ENCODE measurements around the gene ZNF330. TPM values are rescaled to one million over a fixed set of nuclear protein-coding genes. Genes with fewer than 3 reads are reported as not detected.
A peak's percentile ranks its signal among the peaks of the same experiment; 100 is the strongest.

ZNF330 gene
- total RNA-seq: 25.8 and 33.8 TPM in 2 replicates
- long read RNA-seq, partial matches to known transcripts: 1 of 4 reads
- long read RNA-seq, other reads (novel, unspliced or antisense): 3 of 4 reads

DNA sequence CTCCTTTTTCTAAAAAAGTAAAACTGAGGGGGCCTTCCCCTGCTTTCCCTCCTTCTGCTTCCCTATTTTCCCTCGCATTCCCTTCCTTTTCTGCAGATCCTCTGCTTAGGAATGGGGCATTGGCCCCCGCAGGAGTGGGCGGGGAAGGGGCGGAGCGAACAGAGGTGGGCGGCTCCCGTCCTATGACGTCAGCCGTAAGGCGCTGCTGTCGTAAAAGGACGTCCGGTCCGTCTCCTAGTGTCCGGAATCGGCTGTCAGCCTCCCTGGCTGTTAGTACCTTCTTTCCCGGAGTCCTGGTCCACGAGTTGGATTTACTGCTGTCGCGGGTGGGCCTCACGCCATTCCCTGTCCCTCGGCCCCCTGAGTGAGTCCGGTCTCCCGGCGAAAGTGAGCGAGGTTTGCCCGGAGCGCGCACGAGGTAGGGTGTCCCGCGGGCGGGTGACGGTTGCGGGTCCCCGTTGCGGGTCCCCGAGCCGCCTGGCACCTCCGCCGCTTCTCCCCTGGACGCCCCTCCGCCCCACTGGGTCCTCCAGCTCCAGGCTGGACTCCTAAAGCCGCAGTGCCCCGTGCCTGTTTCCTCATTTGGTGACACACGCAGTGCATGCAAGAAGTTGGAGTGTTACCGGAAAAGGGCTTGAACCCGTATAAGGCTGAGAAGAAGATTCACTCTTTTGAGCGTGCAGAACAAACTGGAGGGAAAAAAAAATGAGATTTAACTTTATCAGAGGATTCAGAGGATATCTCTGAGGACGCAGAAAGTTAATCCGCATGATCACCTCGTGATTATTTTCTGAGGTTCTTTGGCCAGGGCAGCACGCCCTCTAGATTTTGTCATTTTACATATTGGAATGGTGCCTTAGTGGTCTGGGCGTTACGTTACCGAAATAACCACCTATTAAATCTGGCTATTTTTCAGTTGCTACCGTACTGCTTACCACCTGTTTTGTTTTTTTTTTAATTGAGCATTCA, at the start of gene ZNF330:
Gene ZNF330, plus strand, starts transcription at position 205 of the 969 bp plus-strand sequence. CDS start 1,477 bp downstream, outside the sequence.
- H3K27me3 Mint-ChIP-seq (ENCODE audit: low read depth): no peaks in the 10 kb centered on the region
- H3K9me3 Mint-ChIP-seq: peaks cover 3% of the 10 kb centered on the region
- H3K4me3 Mint-ChIP-seq: peak within 1 kb of the TSS; percentile 94
- H3K27ac Mint-ChIP-seq (ENCODE audit: unreplicated experiment): peak within 1 kb of the TSS; percentile 97
- TF ChIP-seq, protein P1, sequence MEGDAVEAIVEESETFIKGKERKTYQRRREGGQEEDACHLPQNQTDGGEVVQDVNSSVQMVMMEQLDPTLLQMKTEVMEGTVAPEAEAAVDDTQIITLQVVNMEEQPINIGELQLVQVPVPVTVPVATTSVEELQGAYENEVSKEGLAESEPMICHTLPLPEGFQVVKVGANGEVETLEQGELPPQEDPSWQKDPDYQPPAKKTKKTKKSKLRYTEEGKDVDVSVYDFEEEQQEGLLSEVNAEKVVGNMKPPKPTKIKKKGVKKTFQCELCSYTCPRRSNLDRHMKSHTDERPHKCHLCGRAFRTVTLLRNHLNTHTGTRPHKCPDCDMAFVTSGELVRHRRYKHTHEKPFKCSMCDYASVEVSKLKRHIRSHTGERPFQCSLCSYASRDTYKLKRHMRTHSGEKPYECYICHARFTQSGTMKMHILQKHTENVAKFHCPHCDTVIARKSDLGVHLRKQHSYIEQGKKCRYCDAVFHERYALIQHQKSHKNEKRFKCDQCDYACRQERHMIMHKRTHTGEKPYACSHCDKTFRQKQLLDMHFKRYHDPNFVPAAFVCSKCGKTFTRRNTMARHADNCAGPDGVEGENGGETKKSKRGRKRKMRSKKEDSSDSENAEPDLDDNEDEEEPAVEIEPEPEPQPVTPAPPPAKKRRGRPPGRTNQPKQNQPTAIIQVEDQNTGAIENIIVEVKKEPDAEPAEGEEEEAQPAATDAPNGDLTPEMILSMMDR (conservative IDR thresholded peaks at IDR 0.05): no peak
- H3K36me3 Mint-ChIP-seq (ENCODE audit: low read depth): peaks cover 3% of the 10 kb centered on the region
- peak; percentile 98 for DNase-seq (ENCODE audit: low read depth, low spot score)
- H3K4me1 Mint-ChIP-seq: peaks cover 30% of the 10 kb centered on the region

DNA sequence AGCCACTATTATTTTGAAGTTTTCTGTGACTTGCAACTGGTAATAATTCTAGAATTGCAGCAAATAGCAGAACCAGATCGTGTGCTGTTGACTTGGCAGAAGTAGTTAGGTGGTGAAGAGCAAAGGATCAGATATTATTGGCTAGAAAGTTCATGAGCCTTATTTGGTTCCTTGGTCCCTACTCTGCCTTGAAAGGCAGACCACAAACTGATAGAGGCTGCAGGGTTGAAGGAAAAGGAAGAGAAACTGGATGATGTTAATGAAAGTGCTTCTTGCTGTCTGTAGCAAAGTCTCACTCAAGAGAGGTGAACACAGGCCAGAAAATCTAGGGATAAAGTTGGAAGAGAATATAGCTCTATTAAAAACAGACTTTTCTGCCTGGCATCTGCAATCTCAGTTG, 46.2 kb upstream of the ZNF330 start:
- Mint-ChIP-seq H3K27me3 (ENCODE audit: low read depth) (peaks cover 18% of the 10 kb centered on the region), H3K4me3 (no peak overlapping the region), H3K36me3 (ENCODE audit: low read depth) (no peaks in the 10 kb centered on the region), H3K4me1 (no peaks in the 10 kb centered on the region), H3K27ac (ENCODE audit: unreplicated experiment) (no peak overlapping the region), H3K9me3 (no peaks in the 10 kb centered on the region)
- no peak for DNase-seq (ENCODE audit: low read depth, low spot score)
- TF ChIP-seq, protein P1 (conservative IDR thresholded peaks at IDR 0.05): no peak

DNA sequence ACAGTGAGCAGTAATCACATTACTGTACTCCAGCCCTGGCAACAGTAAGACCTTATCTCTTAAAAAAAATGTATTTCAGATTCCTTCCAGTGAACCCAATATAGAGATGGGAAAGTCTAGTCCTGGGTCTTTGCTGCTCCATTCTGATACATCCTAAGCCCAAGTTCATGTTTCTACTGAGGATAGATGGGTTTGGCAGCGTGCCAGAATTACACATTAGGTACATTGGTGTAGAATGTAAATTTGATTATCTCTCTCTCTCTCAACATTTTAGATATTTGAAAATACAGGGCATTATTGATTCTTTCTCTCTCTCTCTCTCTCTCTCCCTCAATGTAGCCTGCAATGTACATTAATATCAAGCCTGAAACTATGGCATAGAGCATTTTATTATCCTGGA, 43.5 kb upstream of the ZNF330 start:
- DNase-seq (ENCODE audit: low read depth, low spot score): no peak
- no peaks in the 10 kb centered on the region for H3K4me1 Mint-ChIP-seq
- H3K36me3 Mint-ChIP-seq (ENCODE audit: low read depth): no peaks in the 10 kb centered on the region
- TF ChIP-seq, protein P1 (conservative IDR thresholded peaks at IDR 0.05): no peak
- H3K4me3 Mint-ChIP-seq: no peak overlapping the region
- peaks cover 34% of the 10 kb centered on the region for H3K27me3 Mint-ChIP-seq (ENCODE audit: low read depth)
- H3K9me3 Mint-ChIP-seq: no peaks in the 10 kb centered on the region
- no peak overlapping the region for H3K27ac Mint-ChIP-seq (ENCODE audit: unreplicated experiment)

DNA sequence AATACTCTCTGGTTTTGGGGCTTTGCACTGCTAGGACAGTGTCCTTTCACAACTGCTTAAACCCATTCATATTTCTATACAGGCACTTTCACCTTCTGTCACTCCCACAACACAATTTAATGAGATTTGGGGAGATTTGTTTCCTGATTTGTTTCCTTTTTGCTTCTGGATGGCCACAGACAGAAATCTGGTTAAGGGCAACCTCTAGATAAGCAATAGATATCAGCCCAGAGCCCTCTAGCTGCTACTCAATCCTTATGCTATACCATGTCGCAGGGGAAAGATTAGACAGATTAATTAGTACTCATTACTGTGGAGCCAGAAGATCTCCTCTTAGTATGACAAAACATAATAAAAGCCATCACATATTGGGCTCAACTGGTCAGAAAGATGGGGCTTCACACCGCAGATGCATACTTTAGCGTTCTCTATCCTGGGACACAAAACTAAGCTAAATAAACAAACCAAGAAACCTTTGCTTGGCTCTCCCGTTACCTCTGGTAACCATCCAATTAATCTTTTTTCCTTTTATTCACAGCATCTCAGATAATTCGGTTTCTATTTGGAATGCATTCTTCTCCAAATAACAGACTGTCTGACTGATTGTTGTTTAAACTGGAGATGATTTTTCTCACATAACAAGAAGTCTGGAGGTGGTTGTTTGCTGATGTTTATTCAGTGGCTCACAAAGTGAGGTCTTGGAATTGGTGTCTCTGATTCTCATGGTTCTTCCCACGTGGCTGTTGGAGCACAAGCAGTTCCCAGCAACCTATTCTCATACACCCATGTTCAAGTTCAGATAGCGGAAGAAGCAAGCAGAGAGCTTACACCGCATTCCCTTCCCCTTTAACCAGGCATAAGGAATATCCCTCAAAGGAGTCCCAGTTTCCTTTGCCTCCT, 41.0 kb upstream of the ZNF330 start:
- Mint-ChIP-seq H3K4me3 (no peak overlapping the region), H3K27ac (ENCODE audit: unreplicated experiment) (no peak overlapping the region), H3K27me3 (ENCODE audit: low read depth) (peaks cover 39% of the 10 kb centered on the region), H3K36me3 (ENCODE audit: low read depth) (no peaks in the 10 kb centered on the region), H3K9me3 (peaks cover 3% of the 10 kb centered on the region), H3K4me1 (no peaks in the 10 kb centered on the region)
- DNase-seq (ENCODE audit: low read depth, low spot score): no peak
- TF ChIP-seq, protein P1 (conservative IDR thresholded peaks at IDR 0.05): no peak

All from neural crest cell (in vitro differentiated cells).